Activated T-helper 1 cell treated with anti-CD3 and anti-CD28 coated beads, Interleukin-2, amount 50 U/mL, for 16 hours (primary cell): ENCODE results near the gene TUBB2A.

ENCODE experiments used
- DNase-seq, 2 donors: peaks; one replicate each; pipeline ENCODE4 v3.0.0-alpha.2; 2020; ENCODE audit warnings: low read depth in 1 of 2, low spot score in 1 of 2

The TUBB2A gene

GRCh38 chr6:3124667-3125066 is 32.7 kb downstream of the TUBB2A start:
- DNase-seq: no peak

GRCh38 chr6:3122823-3123182 is 34.5 kb downstream of the TUBB2A start:
- DNase-seq: no peak

GRCh38 chr6:3120765-3121089 is 36.6 kb downstream of the TUBB2A start:
- DNase-seq: no peak

GRCh38 chr6:3119040-3119723 is 38.2 kb downstream of the TUBB2A start:
- DNase-seq: no peak

GRCh38 chr6:3118353-3119039 is 38.8 kb downstream of the TUBB2A start, which contains the start of gene BPHL:
TSS of gene BPHL (plus strand) at chr6:3118711. CDS start at chr6:3118741, 30 bp downstream.
- DNase-seq: peak; percentile 99

- no peak for DNase-seq
Measured at GRCh38 chr6:3117912-3118352, 39.4 kb downstream of the TUBB2A start.

DNA sequence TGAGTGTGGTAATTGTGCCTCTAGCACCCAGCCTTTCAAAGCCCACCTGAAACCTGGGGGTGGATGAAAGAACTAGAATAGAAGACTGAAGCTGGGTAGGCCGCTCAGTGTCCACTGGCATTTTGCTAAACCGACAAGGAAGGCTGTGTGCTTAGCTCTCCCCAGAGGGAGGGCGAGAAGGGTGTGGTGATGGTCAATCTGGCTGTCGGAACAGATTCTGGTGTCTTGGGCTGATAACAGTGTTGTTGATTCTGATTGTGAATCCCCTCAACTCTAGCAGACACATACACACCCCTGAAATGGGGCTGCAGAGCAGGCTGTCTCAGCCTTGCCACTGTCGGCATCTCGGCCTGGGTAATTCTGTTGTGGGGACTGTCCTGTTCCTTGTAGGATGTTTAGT is 43.0 kb downstream of the TUBB2A start:
- no peak for DNase-seq

DNA sequence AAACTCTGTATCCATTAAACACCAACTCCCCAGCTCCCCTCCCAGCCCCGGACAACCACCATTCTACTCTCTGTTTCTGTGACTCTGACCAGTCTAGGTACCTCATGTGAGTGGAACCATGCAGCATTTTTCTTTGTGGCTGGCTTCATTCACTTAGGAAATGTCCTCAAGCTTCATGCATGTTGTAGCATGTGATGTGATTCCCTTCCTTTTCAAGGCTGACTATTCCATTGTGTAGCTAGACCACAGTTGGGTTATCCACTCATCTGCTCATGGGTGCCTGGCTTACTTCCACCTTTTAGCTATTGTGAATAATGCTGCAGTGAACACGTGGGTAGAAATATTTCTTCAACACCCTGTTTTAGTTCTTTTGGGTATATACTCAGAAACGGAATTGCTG is 47.6 kb downstream of the TUBB2A start:
- no peak for DNase-seq

DNA sequence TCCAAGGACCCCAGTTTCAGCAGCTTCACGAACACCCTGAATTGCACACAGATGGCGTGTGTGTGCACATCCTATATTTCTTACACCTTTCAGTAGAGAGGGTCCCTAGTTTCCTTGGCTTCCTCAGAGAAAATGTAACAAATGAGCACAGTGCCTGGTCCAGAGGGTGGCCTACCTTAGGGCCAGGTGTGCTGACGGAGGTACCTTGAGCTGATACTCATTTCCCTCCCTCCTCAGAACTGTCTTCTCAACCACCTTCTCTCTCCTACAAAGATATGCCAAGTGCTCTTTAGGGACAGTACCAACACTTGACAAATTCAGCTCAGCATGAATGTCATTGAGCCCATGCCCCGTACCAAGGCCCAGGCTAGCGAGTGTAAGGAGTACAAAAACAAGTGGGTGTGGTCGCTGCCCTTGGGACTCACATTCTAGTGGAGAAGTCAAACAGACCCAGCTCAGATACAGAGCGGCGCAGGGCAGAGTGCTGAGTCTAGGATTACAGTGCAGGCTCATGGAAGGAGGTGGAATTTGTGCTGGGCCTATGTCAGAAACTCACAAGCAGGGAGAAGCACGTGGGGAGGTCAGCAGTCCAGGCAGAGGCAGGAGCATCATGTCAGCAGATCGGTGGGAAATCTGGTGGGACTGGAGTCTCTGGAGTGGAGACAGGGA is 48.5 kb downstream of the TUBB2A start:
- DNase-seq: no peak
